ENCODE data around the gene RNF138.
"Not testable (repeated sequence)": the region's sequence is repeated elsewhere in the genome, so short reads cannot be mapped to it uniquely, and the experiment has no call there.

Gene RNF138

DNA sequence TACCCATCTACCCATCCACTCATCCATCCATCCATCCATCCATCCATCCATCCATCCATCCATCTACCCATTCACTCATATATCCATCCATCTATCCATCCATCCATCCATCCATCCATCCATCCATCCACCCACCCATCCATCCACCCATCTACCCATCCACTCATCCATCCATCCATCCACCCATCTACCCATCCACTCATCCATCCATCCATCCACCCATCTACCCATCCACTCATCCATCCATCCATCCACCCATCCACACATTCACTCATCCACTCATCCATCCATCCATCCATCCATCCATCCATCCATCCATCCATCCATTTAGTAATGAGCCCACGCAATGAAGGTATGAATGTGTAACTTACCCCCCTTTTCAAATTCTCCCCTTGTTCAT, 85.1 kb downstream of the RNF138 start:
- DNase-seq, result not testable (repeated sequence)

DNA sequence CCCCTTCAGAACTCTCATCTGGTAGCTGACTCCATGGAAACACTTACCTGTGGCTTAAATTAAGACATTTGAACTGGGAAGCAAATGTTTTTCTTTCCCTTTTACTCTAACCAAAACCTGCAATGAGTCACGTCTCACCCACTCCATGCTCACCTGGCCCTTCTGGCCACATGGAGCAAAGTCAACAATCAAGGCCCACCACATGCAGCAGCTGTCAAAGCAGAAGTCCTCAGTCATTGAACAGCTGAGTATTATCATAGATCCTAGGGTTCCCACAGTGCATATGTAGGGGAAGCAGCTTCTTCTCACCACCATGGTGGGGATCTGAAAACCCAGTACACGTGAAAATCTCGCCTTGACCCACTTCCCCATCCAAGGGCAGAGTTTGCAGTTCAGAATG, 85.9 kb downstream of the RNF138 start:
- DNase-seq, result no peak

Measured in NCI-H187 (cell line).